HG02884 (cell line): Measurements from ENCODE around the gene LRG1.

Source experiments
- ATAC-seq: cut with Tn5 transposase; IDR thresholded peaks from one replicate; pipeline ENCODE4 v1.9.1; 2021; ENCODE audit warnings: mild to moderate bottlenecking, moderate library complexity; ENCODE audit not compliant: unreplicated experiment

Gene LRG1, protein sequence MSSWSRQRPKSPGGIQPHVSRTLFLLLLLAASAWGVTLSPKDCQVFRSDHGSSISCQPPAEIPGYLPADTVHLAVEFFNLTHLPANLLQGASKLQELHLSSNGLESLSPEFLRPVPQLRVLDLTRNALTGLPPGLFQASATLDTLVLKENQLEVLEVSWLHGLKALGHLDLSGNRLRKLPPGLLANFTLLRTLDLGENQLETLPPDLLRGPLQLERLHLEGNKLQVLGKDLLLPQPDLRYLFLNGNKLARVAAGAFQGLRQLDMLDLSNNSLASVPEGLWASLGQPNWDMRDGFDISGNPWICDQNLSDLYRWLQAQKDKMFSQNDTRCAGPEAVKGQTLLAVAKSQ

DNA sequence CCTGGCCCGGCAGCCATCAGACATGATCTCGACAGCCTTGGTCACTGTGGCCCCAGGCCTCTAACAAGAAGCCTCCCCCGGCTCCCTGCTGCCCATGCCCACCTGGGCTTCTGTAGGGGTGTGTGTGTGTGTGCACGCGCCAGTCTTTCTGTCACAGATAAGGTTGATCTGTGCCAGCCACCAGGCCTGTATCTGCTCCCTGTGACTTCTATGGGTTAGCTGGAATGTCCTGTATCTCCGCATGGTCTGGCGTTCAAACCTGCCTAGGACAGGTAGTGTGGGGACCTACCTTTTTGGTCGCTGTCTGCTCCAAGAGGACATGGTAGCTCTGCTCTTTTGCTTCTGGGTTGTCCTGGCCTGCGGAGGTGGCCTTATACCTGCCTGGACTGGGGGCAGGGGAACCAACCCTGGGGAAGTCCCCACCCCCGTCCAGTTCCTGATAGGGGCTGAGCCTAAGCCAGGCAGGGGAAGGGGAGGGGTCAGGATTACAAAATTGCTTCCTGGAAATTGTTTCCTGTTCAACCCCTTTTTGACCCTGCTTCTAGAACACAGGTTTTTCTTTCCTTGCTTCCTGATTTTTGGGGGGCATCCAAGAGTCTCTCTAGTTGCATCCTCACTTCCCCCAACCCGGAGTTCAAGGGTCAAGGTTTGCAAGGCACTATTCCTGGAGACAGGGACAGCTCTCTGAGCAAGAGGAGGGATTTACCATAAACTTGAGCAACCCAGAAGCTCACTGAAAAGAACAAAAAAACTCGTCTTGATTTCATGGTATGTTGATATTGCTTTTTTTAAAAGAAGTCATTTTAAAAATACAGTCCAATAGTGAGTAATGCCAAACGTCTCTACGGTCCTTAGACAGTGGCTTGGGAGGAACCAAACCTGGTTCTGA lies at the start of gene LRG1:
Gene LRG1 (minus strand): TSS at position 344 of the 889 bp plus-strand sequence. CDS start 23 bp downstream, at position 321.
- no peak for ATAC-seq

DNA sequence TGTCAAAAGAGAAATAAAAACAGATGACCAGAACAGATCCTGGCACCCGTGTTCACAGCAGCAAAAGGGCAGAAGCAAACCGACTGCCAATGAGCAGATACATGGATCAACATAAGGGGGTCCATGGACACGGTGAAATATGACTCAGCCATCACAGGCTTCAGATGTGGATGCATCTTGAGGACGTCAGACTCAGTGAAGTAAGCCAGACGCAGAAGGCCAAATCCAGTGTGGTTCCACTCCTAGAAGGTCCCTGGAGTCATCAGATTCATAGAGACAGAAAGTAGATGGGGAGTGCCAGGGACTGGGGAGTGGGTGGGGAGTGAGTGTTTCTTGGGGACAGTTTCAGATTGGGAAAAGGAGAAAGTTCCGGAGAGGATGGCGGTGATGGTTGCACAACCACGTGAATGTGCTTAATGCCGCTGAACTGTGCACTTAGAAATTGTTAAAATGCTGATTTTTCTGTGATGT lies 48.5 kb upstream of the LRG1 start:
- ATAC-seq = no peak

DNA sequence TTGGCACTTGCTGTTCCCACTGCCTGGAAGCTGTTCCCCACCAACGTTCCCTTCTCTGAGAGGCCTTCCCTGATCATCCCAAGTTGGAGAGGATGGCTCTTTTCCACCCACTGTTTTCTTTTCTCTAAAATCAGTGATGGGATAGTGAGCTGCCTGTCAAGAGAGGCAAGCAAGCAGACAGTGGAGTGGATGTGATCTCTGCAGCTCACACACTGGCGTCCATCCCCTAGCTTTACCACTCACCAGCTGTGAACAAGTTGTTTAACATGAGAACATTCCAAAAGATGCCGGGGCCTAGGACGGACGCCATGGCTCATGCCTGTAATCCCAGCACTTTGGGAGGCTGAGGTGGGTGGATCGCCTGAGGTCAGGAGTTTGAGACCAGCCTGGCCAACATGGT lies 47.7 kb upstream of the LRG1 start:
- no peak for ATAC-seq

DNA sequence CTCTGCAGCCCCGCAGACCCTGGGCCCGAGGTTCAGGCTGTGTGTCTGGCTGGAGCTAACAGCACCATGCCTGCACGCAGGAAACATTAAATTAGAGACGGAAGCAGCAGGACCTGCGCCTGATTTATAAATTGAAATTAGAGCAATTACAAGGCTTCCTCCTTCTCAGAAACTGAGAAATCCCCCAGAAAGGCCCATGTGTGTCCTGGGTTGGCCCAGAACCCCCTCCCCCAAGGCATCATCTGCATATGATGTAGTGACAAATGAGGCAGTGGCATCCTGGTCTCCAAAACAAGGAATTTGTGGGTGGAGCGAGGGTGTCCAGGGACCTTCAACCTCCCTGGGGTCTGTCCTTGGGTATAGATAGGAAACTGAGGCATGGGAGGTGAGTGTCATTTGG lies 46.9 kb upstream of the LRG1 start:
- ATAC-seq = no peak

DNA sequence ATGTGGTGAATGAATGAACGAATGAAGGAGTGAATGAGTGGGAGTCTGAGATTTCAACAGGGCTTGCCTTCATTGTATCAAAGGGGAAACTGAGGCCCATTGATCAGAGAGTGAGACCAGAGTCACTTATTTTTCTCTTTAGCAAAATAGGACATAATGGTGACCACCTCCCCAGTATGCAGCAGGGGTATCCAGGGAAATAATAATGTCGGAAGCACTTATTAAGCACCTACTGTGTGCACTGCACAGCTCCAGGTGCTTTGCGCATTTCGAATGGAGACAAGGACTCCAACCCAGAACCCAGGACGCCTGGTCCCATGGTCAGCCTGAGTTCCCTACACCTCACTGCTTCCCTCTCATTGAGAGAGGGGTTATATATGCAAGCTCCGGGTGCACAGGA lies 46.4 kb upstream of the LRG1 start:
- ATAC-seq = no peak

DNA sequence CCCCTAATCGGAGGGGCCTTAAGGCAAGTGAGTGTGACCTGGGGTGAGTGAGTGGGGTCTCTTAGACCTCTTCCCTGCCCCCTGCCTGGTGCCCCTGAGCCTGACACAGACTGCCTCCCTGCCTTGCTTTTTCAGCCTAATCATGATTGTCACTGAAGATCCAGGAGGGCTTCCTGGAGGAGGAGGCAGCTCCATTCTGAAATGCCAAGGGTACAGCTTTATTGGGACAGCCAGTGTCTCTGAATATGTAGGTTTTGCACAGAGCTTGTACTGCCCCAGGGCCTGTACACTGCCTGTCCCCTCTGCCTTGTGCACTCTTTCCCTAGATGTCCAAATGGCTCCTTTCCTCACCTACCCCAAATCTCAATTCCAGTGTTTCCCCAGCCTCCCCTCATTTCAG lies 45.7 kb upstream of the LRG1 start:
- ATAC-seq = no peak

DNA sequence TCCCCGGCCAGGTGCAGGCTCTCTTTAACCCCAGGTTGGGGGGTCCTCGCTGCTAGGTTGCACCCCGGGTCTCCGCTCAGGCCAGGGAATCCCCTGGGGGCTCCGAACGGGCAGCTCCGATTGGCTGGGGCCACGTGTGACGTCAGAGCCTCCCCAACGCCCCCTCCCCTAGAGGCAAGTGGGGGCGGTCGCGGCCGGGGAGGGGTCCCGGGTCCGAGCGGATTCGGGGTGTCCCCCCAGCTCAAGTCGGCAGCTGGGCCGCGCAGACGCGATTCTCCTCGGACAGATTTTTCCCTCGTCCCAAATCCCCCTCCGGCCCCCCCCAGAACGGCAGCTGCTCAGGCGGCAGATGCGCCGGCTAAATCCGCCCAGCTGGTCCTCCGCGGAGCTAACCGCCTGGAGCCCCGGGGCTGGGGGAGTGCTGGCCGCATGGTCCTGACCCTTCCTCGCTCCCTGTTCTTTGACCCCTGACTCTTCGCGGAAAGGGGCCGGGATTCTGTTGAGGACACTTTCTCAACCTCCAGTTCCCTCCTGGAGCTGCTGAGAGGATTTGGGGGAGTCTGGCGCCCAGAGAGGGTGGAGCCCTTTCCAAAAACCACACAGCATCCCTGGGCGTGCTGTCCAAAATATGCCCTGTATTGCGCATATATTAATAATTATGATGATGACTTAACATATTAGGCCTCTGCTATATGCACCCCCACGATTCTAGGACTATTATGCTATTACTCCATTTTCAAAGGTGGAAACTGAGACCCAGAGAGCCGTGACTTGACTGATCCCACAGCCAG lies 45.0 kb upstream of the LRG1 start:
- ATAC-seq = no peak

DNA sequence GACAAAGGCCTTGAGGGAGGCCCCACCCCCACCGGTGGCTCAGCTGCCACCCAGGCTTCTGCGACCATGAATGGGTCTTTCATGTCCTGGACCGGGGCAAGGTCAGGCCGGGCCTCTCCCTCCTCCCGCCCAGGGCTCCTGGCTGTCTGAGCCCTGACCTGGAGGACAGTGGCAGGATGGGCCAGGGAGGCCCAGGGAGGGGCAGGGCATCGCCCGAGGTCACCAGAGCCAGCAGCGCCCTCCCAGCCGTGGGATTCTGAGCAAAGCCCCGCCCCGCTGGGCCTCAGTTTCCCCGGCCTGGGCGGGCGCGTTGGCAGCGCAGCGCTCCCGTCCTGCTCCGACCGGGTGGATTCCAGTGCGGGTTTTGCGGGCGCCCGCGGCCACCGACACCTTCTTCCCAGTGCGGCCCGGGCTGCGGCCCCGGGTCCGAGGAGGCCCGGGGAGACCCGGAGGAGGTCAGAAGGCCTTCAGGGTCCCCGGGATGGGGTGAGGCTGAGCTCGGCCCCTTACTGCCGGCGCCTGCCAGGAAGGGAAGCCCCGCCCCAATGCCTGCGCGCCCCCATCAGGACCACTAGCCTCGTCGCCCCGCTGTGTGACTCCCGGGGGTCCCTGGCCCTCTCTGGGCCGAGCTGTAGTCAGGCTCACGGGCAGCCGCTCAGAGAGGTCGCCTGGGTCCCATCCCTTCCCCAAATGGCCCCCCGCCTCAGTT lies 44.3 kb upstream of the LRG1 start:
- no peak for ATAC-seq

DNA sequence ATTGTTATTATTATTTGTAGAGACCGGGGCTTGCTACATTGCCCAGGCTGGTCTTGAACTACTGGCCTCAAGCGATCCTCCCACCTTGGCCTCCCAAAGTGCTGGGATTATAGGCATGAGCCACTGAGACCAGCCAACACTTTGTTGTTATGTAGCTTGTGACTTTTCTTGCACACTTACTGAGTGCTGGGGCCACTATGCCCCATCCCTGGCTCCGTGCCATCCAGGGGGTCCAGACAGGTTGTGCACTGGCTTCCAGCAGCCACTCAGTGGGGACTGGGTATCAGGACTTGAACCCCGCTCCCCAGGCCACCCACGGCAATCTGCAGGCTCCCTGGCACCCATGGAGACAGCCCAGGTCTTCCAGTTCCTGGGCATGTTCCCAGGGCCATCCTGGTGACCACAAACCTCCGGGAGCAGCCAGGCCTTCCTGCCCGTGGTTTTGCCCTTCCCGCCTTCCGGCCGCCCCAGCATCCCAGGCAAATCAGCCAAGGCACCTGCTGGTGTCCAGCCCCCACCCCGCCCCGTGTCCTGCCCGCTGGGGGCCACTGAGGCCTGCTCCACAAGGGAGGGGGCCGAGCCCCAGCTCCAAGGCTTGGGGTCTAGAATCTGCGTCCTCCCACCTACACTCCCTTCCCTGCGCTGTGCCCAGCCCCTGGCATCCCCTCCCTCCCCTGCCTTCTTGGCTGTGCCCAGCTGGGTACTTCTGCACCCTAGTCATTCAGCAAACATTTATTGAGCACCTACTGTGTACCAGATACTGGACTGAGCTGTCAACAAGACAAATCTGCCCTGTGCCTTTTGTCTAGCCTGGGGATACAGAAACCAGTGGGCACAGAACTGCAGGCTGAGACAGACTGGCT lies 43.4 kb upstream of the LRG1 start:
- ATAC-seq = no peak

DNA sequence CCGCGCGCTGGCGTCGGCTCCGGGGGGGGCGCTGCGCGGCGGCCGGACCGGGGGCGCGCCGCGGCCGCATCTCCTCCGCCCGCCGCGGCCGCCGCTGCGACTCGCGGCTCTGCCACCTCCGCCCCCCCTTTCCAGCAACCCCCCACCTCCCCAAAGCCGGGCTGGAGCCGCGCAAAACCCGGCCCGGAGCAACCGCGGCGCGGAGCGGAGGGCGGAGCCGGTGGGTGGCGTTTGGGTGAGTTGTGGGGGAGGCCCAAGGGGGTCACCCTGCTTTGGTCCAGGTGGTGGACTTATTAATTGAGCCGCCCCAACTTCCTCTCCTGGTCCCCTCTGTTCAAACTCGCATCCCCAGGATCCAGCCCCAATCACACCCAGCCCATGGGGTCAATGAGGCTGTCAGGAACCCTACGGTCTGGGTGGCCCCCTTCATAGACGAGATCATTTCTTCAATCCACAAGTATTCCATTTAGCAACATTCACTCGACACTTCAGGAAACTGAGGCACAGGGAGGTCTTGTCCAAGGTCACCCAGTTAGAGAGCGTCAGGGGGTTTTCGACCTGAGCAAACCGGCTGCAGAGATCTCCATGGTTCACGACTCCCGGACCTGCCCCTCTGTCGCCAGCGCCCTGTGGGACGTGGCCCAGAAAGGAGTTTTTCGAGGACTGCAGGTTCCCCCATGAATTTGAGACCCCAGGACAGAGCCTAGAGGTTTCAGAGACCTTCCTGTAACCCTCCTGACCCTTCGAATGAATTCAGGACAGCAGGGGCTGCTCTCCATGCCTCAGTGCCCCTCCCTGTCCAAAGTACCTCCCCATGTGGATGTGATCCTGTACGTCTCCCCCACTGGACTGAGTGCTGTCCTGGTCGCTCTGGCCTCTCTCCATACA lies 42.1 kb upstream of the LRG1 start:
- ATAC-seq = no peak

DNA sequence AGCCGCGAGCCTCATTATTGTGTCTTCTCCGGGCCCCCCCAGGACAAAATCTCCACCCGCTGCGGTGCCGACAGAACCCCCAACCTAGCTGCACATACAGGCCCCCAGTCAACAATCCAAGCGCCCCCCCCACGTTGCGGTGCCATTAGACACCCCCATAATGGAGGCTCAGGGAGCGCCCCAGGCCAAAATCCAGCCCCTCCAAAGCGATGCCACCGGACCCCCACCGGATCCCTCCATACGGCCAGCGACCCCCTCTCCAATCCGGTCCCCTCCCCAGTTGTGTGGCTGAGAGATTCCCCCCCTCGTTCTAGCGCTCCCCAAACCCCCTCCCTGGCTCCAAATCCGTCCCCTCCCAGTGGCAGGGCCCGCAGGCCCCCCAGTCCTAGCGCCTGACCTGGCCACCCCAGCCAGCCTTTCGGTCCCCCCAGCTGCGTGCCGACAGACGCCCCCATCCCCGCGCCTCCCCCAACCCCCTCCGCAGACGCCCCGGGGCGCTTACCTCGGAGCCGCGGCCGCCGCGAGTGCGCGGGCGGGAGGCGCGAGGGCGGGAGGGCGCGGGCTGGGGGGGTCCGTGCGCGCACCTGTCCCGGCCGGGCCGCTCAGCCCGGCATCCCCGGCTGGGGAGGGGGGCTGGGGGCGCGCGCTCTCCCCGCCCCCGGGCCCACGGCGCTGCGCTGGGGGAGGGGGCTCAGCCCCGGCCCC lies 41.3 kb upstream of the LRG1 start:
- ATAC-seq = no peak

DNA sequence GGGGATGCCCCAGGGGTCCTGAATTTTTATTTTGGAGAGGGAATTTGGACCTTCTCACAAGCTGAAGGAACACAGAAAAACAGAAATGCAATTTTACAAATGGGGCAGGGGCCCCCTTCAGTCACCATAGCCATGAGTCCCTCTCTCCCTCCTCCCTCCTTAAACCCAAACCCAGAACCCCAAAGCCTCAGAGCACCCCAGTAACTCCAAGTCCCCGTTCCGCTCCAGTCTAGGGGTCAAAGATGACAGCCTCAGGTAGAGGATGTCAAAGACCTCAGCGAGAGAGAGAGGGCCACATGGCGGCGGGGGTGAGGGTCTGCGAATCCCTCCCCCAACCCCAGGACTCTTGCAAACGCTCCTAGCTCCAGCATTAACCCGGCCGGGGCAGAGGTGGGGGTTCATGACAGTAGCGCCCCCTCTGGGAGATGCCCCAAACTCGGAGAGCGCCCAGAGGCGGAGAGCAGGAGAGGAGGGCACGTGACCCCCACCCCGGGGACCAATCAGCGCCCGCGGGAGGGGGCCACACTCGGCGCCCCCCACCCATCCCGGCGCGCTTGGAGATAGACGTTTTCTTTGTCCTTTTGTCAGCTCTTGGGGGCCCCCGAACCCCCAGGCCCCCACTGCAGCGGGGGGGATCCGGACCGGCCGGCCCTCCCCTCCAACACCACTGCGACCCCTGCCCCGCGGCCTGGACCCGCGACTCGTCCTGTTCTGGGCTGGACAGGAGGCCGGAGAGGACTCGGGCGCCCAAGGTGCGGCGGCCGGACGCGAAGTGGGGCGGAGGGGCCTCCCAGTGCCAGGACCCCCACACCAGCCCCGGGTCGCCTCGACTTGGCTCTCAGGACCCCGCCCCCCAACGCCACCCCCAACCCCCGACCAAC lies 40.4 kb upstream of the LRG1 start:
- no peak for ATAC-seq

DNA sequence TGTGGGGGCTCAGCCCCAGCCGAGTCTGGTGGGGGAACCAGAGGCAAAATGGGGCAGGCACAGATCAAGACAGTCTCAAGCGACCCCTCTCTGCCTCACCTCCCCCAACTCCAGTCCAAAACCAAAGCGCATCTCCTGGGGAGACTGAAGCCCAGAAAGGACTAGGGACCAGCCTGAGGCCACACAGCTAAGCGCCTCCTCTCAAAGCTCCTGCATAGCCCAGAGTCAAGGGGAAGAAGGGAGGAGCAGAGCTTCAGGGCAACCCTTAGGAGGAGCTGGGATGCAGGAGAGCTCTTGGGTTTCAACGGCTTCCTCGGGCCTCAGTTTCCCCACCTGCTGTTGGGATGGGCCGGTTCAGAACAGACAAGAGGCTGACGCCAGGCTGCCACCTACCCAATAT lies 39.6 kb upstream of the LRG1 start:
- no peak for ATAC-seq

DNA sequence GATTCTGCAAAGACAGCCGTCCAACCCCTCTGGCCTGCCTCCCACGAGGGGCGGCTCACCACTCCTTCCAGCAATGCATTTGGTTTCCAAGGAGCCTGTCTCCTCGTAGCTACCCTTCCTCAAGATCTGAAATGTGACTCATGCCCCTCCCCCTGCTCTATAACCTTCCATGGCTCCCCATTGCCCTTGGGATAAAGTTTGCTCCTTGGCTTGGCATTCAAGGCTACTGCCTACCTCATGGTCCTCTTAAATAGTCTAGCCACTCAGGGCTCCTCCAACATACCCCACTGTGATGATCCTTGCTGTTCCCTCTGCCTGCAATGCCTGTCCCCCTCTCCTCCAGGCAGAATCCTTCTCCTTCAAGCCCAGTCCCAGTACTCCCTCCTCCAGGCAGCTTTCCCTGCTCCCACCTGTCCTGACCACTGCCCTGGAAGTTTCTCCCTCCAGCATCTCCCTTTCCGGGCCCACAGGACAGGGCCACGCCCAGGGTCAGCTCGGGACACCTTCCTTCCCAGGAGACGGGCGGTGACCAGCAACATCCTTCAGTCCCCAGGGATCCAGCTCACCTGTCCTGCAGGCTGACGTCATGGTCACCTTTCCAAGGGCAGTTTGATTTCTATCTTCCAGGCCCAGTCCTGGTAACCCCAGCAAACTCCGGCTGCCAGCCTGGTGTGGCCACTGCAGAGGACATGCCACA lies 38.9 kb upstream of the LRG1 start:
- no peak for ATAC-seq

DNA sequence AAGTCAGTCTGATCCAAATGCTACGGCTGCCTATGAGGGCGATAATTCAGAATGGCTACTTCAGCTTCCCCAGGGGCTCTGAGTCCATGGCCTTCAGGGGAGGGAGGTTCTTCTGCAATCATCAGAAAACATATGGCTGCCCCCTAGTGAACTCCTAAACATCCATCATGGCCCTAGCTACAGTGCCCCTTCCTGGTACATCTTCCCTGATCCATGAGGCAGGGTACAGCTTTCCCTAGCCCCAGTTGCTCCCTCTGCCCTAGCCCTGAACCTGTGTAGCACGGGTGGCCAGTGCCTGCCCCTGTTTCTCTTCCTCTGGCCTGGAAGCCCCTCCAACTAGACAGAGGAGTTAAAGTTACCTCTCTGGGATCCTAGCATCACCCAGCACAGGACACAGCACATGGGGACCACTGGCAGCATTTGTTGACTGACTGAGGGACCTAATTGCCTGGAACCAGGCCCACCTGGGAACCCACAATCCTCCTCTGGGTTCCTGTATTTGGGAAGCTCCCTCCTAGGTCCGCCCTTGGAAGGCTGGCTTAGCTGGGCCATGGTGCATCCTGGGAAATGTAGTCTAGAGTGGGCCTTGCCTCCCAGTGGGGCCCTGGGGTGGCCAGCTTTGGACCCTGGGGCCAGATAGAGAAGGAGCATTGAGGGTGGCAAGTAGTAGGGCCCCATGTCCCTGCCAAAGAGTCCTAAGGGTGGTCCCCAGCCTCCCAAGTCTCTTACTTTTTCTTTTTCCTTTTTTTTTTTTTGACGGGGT lies 37.4 kb upstream of the LRG1 start:
- no peak for ATAC-seq
